NCI-H446 (cell line): ENCODE measurements around the gene KIR2DL1.
"Not testable (repeated sequence)": the region's sequence is repeated elsewhere in the genome, so short reads cannot be mapped to it uniquely, and the experiment has no call there.

Experiments used
- DNase-seq, 2 experiments: peaks; one replicate each; lab custom pipeline; 2025; lab: John Stamatoyannopoulos, UW

KIR2DL1 gene

GRCh38 chr19:54771018-54771960, 1.7 kb downstream of the KIR2DL1 start:
- not testable (repeated sequence) for DNase-seq

GRCh38 chr19:54772666-54773065, 3.1 kb downstream of the KIR2DL1 start:
- not testable (repeated sequence) for DNase-seq

DNA sequence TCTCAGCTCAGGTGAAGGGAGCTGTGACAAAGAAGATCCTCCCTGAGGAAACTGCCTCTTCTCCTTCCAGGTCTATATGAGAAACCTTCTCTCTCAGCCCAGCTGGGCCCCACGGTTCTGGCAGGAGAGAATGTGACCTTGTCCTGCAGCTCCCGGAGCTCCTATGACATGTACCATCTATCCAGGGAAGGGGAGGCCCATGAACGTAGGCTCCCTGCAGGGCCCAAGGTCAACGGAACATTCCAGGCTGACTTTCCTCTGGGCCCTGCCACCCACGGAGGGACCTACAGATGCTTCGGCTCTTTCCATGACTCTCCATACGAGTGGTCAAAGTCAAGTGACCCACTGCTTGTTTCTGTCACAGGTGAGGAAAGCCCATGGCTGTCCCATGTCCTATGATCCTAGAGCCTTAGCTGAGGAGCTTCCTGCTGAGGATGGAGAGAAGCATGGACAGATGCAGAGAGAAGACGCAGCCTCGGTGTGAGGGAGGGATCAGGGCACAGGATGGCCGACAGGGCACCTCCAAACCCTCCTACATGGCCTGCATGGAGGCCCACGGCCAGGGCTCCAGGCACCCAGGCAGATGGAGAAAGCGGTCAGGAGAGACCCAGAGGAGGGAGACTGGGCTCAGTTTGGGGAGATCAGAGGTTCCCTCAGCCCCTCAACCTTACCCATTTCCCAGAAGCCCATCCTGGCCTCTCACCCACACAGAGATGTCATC, 5.7 kb downstream of the KIR2DL1 start:
- not testable (repeated sequence) for DNase-seq

DNA sequence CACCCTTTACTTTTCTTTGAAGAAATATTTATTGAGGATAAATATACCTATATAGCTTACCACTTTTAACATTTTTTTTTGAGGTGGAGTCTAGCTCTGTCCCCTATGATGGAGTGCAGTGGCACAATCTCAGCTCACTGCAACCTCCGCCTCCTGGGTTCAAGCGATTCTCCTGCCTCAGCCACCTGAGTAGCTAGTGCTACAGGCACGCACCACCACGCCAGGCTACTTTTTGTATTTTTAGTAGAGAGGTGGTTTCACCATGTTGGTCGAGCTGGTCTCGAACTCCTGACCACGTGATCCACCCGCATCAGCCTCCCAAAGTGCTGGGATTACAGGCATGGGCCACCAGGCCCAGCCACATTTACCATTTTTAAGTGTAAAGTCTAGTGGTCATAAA, 6.2 kb downstream of the KIR2DL1 start:
- not testable (repeated sequence) for DNase-seq

DNA sequence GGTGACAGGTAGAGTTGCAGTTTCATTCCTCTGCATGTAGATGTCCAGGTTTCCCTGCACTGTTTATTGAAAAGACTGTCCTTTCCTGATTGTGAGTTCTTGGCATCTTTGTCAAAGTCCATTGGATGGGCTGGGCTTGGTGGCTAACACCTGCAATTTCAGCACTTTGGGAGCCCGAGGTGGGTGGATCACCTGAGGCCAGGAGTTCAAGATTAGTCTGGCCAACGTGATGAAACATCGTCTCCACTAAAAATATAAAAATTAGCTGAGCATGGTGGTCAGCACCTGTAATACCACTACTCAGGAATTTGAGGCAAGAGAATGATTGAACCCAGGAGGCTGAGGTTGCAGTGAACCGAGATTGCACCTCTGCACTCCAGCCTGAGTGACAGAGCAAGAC, 8.3 kb downstream of the KIR2DL1 start:
- not testable (repeated sequence) for DNase-seq

GRCh38 chr19:54778896-54779295, 9.3 kb downstream of the KIR2DL1 start:
- not testable (repeated sequence) for DNase-seq

DNA sequence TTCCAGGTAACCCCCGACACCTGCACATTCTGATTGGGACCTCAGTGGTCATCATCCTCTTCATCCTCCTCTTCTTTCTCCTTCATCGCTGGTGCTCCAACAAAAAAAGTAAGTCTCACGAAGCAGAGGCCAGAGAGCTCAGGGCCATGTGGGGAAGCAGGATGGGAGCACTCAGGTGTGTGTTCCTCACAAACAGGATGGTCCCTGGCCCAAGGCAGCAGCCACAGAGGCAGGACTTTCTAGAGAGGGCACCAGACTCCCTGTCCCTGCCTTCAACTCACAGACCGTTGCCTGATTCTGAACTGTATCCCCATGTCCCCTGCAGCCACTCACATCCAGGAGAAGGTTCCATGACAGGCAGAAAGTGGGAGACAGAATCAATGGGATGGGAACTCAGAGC, 13.3 kb downstream of the KIR2DL1 start:
- DNase-seq, result not testable (repeated sequence)

GRCh38 chr19:54786091-54786723, 16.6 kb downstream of the KIR2DL1 start:
- not testable (repeated sequence) for DNase-seq

DNA sequence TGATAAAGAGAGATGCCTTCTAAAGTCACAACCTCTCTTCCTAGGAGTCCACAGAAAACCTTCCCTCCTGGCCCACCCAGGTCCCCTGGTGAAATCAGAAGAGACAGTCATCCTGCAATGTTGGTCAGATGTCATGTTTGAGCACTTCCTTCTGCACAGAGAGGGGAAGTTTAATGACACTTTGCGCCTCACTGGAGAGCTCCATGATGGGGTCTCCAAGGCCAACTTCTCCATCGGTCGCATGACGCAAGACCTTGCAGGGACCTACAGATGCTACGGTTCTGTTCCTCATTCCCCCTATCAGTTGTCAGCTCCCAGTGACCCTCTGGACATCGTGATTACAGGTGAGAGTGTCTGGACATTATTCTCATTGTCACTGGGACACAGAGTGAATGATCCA, 18.6 kb downstream of the KIR2DL1 start:
- DNase-seq, result not testable (repeated sequence)

GRCh38 chr19:54790711-54791110, 21.1 kb downstream of the KIR2DL1 start:
- DNase-seq, result no peak

- DNase-seq, result no peak
Measured at GRCh38 chr19:54791476-54791875, 21.9 kb downstream of the KIR2DL1 start.

GRCh38 chr19:54792814-54793213, 23.2 kb downstream of the KIR2DL1 start:
- DNase-seq, result no peak

GRCh38 chr19:54795758-54796157, 26.2 kb downstream of the KIR2DL1 start:
- DNase-seq, result no peak

- DNase-seq, result no peak
Measured at GRCh38 chr19:54803410-54803809, 33.8 kb downstream of the KIR2DL1 start, which contains the start of gene KIR2DL4. Gene KIR2DL4 (plus strand): TSS chr19:54803610. CDS start chr19:54803652, 42 bp downstream.

DNA sequence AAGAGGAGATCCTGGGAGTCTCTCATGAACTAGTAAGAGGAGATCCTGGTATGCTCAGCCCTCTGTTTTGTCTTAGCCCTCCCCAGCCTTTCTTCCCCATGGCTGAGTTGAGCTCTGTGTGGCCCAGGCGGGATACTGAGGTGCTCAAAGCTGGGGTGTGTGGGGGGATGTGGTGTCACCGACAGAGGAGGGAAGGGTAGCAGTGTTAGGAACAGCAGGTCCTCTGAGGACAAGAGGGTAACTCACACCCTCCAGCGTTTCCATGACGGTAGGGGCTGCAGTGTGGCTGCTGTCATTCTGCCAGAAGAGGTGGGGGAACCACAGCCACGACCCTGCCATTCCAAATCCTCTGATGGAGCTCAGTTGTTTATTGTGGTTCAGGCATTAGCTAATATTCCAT, 34.5 kb downstream of the KIR2DL1 start:
- DNase-seq, result no peak

- no peak for DNase-seq
Measured at GRCh38 chr19:54804571-54804970, 35.0 kb downstream of the KIR2DL1 start.

DNA sequence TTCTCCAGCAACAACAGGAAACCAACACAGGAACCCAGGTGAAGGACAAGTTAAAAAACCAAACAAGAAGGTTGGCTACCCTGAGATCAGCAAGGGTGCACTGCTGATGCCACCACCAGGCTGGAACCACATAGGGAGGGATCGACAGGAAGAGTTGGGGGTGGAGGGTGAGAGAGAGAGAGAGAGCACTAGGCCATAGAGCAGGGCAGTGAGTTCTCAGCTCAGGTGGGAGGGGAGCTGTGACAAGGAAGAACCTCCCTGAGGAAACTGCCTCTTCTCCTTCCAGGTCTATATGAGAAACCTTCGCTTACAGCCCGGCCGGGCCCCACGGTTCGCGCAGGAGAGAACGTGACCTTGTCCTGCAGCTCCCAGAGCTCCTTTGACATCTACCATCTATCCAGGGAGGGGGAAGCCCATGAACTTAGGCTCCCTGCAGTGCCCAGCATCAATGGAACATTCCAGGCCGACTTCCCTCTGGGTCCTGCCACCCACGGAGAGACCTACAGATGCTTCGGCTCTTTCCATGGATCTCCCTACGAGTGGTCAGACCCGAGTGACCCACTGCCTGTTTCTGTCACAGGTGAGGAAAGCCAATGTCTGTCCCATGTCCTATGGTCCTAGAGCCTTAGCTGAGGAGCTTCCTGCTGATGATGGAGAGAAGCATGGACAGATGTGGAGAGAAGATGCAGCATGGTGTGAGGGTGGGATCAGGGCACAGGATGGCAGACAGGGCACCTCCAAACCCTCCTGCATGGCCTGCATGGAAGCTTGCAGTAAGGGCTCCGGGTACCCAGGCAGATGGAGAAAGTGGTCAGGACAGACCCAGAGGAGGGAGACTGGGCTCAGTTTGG, 36.3 kb downstream of the KIR2DL1 start:
- no peak for DNase-seq

DNA sequence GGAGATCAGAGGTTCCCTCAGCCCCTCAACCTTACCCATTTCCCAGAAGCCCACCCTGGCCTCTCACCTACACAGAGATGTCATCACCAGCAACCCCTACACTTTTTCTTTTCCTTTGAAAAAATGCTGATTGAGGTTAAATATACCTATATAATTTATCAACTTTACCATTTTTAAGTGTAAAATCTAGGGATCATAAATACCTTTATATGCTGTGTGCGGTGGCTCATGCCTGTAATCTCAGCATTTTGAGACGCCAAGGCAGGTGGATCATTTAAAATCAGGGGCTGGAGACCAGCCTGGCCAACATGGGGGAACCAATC, 36.9 kb downstream of the KIR2DL1 start:
- no peak for DNase-seq

GRCh38 chr19:54814571-54814970, 45.0 kb downstream of the KIR2DL1 start:
- DNase-seq, result not testable (repeated sequence)

DNA sequence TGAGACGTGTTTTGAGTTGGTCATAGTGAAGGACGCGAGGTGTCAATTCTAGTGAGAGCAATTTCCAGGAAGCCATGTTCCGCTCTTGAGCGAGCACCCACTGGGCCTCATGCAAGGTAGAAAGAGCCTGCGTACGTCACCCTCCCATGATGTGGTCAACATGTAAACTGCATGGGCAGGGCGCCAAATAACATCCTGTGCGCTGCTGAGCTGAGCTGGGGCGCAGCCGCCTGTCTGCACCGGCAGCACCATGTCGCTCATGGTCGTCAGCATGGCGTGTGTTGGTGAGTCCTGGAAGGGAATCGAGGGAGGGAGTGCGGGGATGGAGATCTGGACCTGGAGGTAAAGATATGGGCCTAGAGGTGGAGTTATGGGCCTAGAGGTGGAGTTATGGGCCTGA, 46.7 kb downstream of the KIR2DL1 start, which contains the start of gene KIR3DL1:
TSS of gene KIR3DL1 (plus strand) at position 218 of the 400 bp plus-strand sequence.
- not testable (repeated sequence) for DNase-seq
